AG04449 (cell line): ENCODE data around the gene TRNT1.

ENCODE experiments used
- CTCF ChIA-PET: fragments of 350-600 bp; formaldehyde crosslinking; extraction: SDS; loops from one replicate; lab custom pipeline; 2021; ENCODE audit warnings: antibody characterized with exemption; lab: Yijun Ruan, JAX
- POLR2A ChIA-PET: fragments of 400-600, 350-600 bp; formaldehyde crosslinking; extraction: SDS; loops from one replicate; lab custom pipeline; 2020; ENCODE audit warnings: antibody characterized with exemption, inconsistent platforms; lab: Yijun Ruan, JAX
- DNase-seq: peaks from one replicate; pipeline ENCODE4 v3.0.0-alpha.2; 2010; ENCODE audit warnings: low read depth, low spot score
- H3K4me3 ChIP-seq: 2 replicates; pipeline ENCODE4 v1.5.1; 2011; ENCODE audit warnings: low read depth, mild to moderate bottlenecking, control low read depth, low read length
- CTCF ChIP-seq: IDR thresholded peaks from one replicate; pipeline ENCODE4 v1.5.1; 2011; ENCODE audit warnings: mild to moderate bottlenecking, moderate library complexity, low read length, control low read depth, inconsistent platforms; ENCODE audit not compliant: insufficient read depth; ENCODE audit errors: missing control alignments

Gene TRNT1

GRCh38 chr3:3179407-3180094 is 52.8 kb downstream of the TRNT1 start, which contains the start of gene CRBN:
Gene CRBN (minus strand): TSS chr3:3179691. CDS start chr3:3179687, 4 bp downstream.
- peak; percentile 90 for TF ChIP-seq CTCF
- DNase-seq, result no peak
- CTCF ChIA-PET, result interaction anchor here (0.8 to 2.5 kb wide), 10 partner anchors 9 to 50 kb away, joined by 3 to 14 read pairs (median 4); no protein-coding TSS in a partner anchor
- peak within 1 kb of the TSS; percentile 89 for H3K4me3 ChIP-seq
- POLR2A ChIA-PET, result interaction anchor here (0.9 kb wide), 1 partner anchor 19 kb away, joined by 3 read pairs; no protein-coding TSS in a partner anchor

GRCh38 chr3:3180456-3180855 is 53.7 kb downstream of the TRNT1 start:
- ChIA-PET POLR2A (no interaction called here), CTCF (interaction anchor here (1.4 to 2.5 kb wide), 3 partner anchors 19 to 26 kb away, joined by 3 to 14 read pairs (median 11); no protein-coding TSS in a partner anchor)
- no peak for DNase-seq
- TF ChIP-seq CTCF, result no peak
- H3K4me3 ChIP-seq, result no peak overlapping the region

- ChIA-PET CTCF (no interaction called here), POLR2A (no interaction called here)
- no peak for TF ChIP-seq CTCF
- no peak for DNase-seq
- H3K4me3 ChIP-seq, result no peak overlapping the region
Measured at GRCh38 chr3:3184876-3185275, 58.1 kb downstream of the TRNT1 start.

GRCh38 chr3:3189102-3189727 is 62.5 kb downstream of the TRNT1 start:
- no peak overlapping the region for H3K4me3 ChIP-seq
- TF ChIP-seq CTCF, result no peak
- ChIA-PET CTCF (interaction anchor here (1.3 to 2.6 kb wide), 3 partner anchors 10 to 13 kb away, joined by 3 to 8 read pairs (median 5); partner anchors contain the start of gene CRBN), POLR2A (no interaction called here)
- DNase-seq, result no peak

- POLR2A ChIA-PET, result no interaction called here
- no peak for DNase-seq
Measured at GRCh38 chr3:3189961-3190360, 63.2 kb downstream of the TRNT1 start.

More at GRCh38 chr3:3189961-3190360, 63.2 kb downstream of the TRNT1 start:
- CTCF ChIA-PET, result interaction anchor here (1.3 to 2.6 kb wide), 2 partner anchors 11 kb away, joined by 5 to 8 read pairs; partner anchors contain the start of gene CRBN
- no peak for TF ChIP-seq CTCF
- H3K4me3 ChIP-seq, result no peak overlapping the region
